Measurements from ENCODE around the gene ZGRF1.
"Not testable (repeated sequence)": the region's sequence is repeated elsewhere in the genome, so short reads cannot be mapped to it uniquely, and the experiment has no call there.

Gene ZGRF1

DNA sequence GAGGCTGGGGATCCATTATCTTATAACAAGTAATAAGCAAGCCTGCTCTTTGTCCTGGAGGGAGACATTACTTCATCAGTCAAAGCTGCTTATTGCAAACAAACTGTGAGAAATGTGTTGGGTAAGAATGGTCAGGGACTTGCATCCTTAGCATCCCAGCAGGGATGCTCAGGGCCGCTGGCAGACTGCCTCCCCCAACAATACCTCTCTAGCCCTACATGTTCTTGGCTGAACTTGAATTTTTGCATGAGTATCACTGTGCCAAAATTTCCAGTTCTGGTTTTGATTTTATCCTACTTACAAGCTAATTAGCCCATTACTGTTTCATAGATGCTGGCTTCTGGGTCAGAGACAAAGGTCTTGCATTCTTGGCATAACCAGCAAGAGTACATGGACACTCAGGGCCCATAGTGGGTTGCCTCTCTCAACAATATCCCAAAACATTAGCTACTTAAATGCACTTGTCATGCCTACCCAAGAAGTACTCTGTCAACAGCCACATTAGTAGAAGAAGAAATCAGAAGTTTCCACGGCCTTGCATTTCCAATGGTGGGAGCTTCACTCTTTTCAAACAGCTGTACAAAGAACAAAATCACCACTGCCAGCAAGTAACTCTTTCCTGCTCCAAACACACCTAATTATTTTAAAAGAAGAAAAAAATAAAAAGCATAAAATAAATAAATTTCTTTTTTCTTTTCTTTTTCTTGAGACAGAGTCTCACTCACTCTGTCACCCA lies 78.9 kb downstream of the ZGRF1 start:
- DNase-seq (ENCODE audit: low read depth, low spot score): no peak

DNA sequence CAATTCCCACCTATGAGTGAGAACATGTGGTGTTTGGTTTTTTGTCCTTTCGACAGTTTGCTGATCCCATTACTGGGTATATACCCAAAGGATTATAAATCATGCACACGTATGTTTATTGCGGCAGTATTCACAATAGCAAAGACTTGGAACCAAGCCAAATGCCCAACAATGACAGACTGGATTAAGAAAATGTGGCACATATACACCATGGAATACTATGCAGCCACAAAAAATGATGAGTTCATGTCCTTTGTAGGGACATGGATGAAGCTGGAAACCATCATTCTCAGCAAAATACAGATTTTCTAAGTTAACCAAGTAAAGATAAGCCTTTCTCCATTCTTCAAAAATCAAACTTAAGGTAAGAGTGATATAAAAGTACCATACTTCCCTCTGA lies 82.4 kb downstream of the ZGRF1 start:
- DNase-seq (ENCODE audit: low read depth, low spot score): not testable (repeated sequence)

GRCh38 chr4:112552668-112553067 lies 84.0 kb downstream of the ZGRF1 start:
- DNase-seq (ENCODE audit: low read depth, low spot score): no peak

- no peak for DNase-seq (ENCODE audit: low read depth, low spot score)
These were observed 86.0 kb downstream of the ZGRF1 start for GRCh38 chr4:112550728-112551127.

DNA sequence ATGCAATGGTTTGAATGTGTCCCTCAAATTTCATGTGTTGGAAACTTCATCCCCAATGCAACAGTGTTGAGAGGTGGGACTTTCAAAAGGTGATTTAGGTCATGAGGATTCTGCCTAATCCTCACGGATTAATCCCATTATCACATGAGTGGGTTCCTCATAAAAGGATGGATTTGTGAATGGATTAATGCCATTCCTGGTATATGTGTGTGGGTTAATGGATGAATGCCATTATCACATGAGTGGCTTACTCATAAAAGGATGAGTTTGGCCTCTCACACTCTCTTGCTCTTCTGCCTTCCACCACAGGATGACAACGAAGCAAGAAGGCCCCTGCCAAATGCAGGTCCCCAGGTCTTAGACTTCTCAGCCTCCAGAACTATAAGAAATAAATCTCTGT lies 90.2 kb downstream of the ZGRF1 start:
- no peak for DNase-seq (ENCODE audit: low read depth, low spot score)

GRCh38 chr4:112545346-112545745 lies 91.4 kb downstream of the ZGRF1 start:
- DNase-seq (ENCODE audit: low read depth, low spot score): no peak

DNA sequence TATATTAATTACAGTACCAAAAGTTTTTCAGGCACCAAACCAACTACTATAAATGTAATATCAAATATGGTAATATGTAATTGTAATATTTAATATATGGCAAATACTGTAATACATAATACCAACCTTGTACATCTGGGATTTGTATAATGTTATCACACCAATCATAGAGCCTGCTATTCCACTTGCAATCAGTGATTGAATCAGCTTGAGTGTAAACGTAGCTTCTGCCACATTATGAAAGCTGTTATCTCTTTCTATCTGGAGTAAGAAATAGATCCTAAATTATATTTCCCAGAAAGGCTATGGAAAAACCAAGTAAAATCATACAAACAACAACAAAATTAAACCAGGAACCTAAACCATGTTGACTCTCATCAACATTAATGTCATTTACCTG lies 96.0 kb downstream of the ZGRF1 start:
- DNase-seq (ENCODE audit: low read depth, low spot score): no peak

DNA sequence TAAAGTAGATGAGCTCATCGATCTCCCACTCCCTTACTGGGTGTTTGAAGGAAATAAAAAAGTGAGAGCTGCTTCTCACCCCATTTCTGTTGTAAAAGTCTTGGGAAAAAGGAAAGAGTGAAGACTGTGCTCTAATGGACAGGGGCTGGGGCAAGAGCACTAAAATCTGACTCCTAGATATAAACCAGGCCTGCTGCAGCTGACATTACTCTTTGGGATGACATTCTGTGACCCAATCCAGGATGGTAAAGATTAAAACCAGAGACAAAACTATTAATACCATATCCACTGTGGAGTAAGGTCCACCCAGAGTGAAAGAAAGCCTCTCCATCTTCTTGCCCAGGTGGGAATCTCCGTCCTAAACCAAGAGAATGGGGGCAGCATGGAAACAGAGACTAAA lies 100.6 kb downstream of the ZGRF1 start:
- DNase-seq (ENCODE audit: low read depth, low spot score): no peak

DNA sequence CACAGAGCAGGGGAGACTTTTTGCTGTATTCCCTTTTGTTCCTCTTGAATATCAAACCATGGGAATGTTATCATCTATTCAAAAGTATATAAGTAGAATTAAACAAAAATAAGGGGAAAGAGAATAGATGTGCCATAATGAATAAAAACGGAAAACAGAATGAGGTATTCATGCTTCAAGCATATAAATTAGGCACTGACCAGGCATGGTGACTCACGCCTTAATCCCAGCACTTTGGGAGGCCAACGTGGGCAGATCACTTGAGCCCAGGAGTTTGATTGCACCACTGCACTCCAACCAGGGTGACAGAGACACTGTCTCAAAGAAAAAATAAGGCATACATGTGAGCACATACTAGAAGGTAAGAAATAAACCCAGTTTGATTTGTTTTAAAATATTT lies 104.4 kb downstream of the ZGRF1 start:
- DNase-seq (ENCODE audit: low read depth, low spot score): no peak

GRCh38 chr4:112531146-112531545 lies 105.6 kb downstream of the ZGRF1 start:
- no peak for DNase-seq (ENCODE audit: low read depth, low spot score)

- DNase-seq (ENCODE audit: low read depth, low spot score): no peak
These were observed 110.6 kb downstream of the ZGRF1 start for GRCh38 chr4:112526061-112526460.

GRCh38 chr4:112523764-112524505 lies 112.8 kb downstream of the ZGRF1 start:
- no peak for DNase-seq (ENCODE audit: low read depth, low spot score)

DNA sequence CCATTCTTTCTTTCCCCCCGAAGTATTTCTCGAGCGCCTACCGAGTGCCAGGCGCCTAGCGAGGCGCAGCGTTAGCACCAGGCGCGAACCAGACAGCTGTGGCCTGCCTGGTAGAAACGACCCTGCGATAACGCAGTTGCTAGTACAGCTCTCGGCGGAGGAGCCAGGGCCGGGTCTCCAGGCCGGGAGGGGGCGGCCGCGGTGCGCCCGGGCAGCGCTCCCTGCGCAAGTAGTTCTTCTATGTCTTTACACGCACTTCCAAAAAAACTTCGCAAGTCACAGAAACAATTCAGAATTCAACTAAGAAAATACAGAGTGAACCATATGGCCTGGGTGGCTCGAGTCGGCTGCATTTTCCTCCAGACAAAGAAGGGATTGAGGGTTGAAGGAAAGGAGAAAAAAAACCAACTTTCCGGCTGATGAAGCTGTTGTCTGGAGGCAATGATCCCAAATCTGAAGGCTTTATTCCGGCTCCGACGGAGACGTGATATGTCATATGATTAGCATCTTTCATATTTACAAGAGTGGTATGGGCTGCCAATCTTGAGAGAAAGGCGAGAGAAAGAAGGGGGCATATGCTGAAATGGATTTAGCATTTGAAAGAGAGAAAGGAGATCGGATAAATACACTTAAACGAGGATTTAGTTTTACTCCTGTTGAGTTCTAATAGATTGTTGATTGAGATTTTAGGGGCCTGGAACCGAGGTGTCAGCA lies 113.5 kb downstream of the ZGRF1 start:
- DNase-seq (ENCODE audit: low read depth, low spot score): no peak

DNA sequence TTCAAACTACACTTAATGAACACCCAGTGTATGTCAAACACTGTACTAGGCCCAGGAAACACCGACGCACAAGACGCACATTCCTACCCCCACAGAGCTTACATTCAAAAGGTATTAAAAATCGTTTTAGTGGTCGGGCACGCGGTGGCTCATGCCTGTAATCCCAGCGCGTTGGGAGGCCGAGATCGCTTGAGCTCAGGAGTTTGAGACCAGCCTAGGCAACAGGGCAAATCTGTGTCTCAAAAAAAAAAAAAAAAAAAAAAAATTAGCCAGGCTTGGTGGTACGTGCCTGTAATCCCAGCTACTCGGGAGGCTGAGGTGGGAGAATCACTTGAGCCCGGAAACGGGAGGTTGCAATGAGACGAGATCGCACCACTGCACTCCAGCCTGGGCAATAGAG lies 114.3 kb downstream of the ZGRF1 start:
- DNase-seq (ENCODE audit: low read depth, low spot score): not testable (repeated sequence)

DNA sequence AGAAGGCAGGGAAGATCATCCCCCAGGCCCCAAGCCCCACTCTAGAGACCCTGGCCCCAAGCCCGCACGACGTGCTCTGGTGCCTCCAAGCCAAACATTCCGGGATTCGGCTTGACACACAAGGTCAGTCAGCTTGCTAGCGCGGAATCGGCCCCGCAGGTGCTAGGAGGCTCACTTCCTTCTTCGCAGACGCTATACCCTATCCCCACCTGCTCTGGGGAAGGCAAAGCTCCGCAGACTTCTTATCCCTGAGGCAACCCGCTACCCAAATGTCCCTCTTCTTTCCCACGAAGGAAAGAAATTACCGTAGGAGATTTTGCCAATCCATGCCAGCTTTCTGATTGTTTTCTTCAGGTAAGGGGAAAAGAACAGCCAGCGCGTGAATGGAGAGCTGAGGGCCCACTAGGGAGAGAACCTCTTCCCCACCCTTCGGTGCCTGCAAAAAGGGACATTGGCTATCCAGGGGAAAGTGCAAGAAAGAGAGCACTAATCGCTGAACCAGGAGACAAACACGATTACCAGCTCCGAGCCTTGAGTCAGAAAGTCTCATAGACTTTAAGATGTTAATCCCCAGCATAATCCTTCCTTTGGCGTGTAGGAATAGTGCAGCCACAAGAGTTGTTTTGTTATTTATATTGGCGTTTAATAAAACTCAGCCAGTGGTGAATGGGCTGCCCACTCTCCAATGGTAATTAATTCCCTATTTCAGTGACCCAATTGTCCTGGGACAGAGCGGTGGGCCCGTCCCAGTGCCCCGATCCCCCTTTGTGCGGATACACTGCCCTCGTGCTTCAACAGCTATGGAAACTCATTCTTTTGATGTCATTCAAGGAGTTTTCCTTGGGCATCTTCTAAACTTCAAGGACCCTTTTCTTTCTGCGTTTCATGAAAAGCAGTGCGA lies 115.3 kb downstream of the ZGRF1 start:
- no peak for DNase-seq (ENCODE audit: low read depth, low spot score)

- no peak for DNase-seq (ENCODE audit: low read depth, low spot score)
These were observed 116.0 kb downstream of the ZGRF1 start for GRCh38 chr4:112520598-112521122.

DNA sequence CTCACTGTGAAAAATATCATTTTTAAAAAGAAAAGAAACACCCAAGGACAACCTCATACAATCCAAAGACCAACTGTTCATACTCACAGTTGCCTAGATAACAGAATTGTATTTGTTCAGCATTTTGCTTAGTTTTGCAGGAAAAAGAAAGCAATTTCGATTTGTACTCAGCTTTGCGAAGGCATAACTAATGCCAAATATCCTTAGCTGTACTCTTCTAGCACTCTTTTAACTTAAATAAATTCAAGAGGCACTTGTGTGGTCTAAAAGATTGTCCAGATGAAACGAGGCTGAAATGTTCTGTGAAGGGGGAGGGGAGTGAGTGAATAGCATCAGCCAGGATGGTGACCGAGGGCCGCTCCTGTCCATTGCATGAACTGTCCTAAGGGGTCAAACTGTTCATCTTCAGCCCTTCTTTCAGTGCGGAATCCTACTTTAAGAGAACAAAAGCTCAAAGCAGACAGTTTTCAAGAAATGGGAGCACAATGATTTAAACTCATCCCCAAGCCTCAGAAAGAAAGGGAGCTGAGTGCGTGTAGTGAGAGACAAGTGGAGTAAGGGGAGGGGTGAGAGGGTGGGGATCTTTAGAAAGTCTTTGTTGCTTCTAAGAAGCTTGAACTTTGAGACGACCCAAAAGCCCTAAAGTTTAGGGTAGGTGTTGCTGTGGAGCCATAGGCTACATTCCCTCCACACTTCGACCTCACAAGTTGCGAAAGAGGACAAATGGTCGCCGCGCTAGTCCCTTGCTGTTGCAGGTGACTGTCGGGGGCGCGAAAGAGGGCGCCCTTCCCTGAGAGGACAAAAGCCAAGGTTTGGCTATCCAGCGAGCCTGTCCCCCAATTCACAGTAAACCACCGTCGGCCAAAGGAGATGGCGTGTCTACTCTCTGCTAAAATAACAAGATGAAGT lies 116.8 kb downstream of the ZGRF1 start:
- DNase-seq (ENCODE audit: low read depth, low spot score): no peak

GRCh38 chr4:112518675-112519074 lies 118.0 kb downstream of the ZGRF1 start:
- DNase-seq (ENCODE audit: low read depth, low spot score): no peak

DNA sequence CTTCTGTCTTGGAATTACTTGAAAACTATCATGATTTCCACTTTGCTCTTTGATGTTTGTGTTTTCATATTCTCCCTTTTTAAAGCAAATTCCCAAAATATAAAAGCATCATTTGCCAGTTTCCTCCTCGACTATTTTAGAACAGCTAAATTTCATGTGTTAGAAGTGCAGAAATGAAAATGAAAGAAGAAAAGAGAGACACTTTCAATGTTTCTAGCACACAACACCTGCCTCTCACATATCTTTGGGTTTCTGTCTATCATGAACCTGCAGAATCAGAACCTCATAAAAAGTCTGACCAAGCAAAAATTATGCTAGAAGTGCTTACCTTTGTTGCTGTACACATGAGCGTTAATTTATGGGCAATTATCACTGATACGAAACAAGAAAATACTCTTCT lies 118.8 kb downstream of the ZGRF1 start:
- DNase-seq (ENCODE audit: low read depth, low spot score): no peak

DNA sequence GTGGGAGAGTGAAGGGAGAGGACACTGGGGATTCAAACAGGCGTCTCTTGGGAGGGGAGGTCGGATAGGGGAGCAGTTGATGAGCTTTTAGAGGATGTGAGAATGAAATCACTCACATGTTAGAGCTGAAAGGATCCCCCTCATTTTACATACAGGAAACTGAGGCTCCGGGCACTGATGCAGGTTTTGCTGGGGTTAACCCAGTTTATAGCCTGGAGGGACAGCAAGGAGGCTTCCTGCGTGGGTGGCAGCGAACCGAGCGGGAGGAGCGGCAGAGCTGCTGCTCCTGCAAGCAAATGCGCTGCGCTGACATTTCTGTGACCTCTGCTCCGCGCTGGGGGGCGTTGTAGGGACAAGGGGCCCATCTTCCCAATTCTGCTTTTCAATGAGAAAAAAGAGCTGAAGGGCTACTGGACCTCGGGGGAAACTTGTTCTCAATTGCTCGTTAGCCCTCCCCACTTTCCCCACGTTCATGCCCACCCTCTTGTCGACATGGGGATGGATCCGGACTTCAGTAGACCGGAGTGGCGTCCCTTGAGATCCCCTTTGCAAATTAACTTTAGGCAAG lies 119.6 kb downstream of the ZGRF1 start:
- no peak for DNase-seq (ENCODE audit: low read depth, low spot score)

Data from smooth muscle cell of the brain vasculature (primary cell).